Prostate gland (tissue), 2 donors: ENCODE data around the gene PRDX2.

Experiments used
- POLR2A ChIP-seq: fragments of 450-650 bp; IDR thresholded peaks from one replicate; pipeline ENCODE4 v1.6.1; 2016; ENCODE audit warnings: antibody characterized with exemption, mild to moderate bottlenecking
- TF ChIP-seq, protein P1 (sequence below), 4 experiments: fragments of 200-600 bp in 2 of 4; fragments of 450-650 bp in 2 of 4; sonication (generic) in 2 of 4; IDR thresholded peaks; 1 replicate in 3 of 4; 2 replicates in 1 of 4; pipeline ENCODE4 v1.5.1; 2016 to 2019; ENCODE audit warnings: antibody characterized with exemption in 4 of 4, mild to moderate bottlenecking in 2 of 4, moderate library complexity in 2 of 4

- no peak for TF ChIP-seq POLR2A
- TF ChIP-seq, protein P1, sequence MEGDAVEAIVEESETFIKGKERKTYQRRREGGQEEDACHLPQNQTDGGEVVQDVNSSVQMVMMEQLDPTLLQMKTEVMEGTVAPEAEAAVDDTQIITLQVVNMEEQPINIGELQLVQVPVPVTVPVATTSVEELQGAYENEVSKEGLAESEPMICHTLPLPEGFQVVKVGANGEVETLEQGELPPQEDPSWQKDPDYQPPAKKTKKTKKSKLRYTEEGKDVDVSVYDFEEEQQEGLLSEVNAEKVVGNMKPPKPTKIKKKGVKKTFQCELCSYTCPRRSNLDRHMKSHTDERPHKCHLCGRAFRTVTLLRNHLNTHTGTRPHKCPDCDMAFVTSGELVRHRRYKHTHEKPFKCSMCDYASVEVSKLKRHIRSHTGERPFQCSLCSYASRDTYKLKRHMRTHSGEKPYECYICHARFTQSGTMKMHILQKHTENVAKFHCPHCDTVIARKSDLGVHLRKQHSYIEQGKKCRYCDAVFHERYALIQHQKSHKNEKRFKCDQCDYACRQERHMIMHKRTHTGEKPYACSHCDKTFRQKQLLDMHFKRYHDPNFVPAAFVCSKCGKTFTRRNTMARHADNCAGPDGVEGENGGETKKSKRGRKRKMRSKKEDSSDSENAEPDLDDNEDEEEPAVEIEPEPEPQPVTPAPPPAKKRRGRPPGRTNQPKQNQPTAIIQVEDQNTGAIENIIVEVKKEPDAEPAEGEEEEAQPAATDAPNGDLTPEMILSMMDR (IDR thresholded peaks at IDR 0.05), result no peak
Measured at GRCh38 chr19:12834976-12835757, 33.6 kb upstream of the PRDX2 start.
